Measurements from ENCODE around the gene HES5.

HES5 gene

GRCh38 chr1:2514863-2515762 lies 14.9 kb downstream of the HES5 start:
- DNase-seq (ENCODE audit: low read depth): no peak

GRCh38 chr1:2513939-2514652 lies 16.0 kb downstream of the HES5 start:
- no peak for DNase-seq (ENCODE audit: low read depth)

GRCh38 chr1:2512862-2513421 lies 17.1 kb downstream of the HES5 start:
- DNase-seq (ENCODE audit: low read depth): no peak

GRCh38 chr1:2510366-2511155 lies 19.5 kb downstream of the HES5 start:
- DNase-seq (ENCODE audit: low read depth): no peak

- no peak for DNase-seq (ENCODE audit: low read depth)
These were observed 20.5 kb downstream of the HES5 start for GRCh38 chr1:2509589-2509988.

GRCh38 chr1:2508751-2509150 lies 21.3 kb downstream of the HES5 start:
- no peak for DNase-seq (ENCODE audit: low read depth)

- no peak for DNase-seq (ENCODE audit: low read depth)
These were observed 21.9 kb downstream of the HES5 start for GRCh38 chr1:2508180-2508579.

GRCh38 chr1:2507744-2508155 lies 22.3 kb downstream of the HES5 start:
- no peak for DNase-seq (ENCODE audit: low read depth)

- DNase-seq (ENCODE audit: low read depth): no peak
These were observed 23.0 kb downstream of the HES5 start for GRCh38 chr1:2506901-2507565.

- no peak for DNase-seq (ENCODE audit: low read depth)
These were observed 23.8 kb downstream of the HES5 start for GRCh38 chr1:2506007-2506860.

GRCh38 chr1:2505461-2505994 lies 24.5 kb downstream of the HES5 start:
- DNase-seq (ENCODE audit: low read depth): no peak

- no peak for DNase-seq (ENCODE audit: low read depth)
These were observed 25.2 kb downstream of the HES5 start for GRCh38 chr1:2504949-2505272.

GRCh38 chr1:2504225-2504948 lies 25.7 kb downstream of the HES5 start:
- no peak for DNase-seq (ENCODE audit: low read depth)

- no peak for DNase-seq (ENCODE audit: low read depth)
These were observed 26.4 kb downstream of the HES5 start for GRCh38 chr1:2503554-2504224.

- no peak for DNase-seq (ENCODE audit: low read depth)
These were observed 27.2 kb downstream of the HES5 start for GRCh38 chr1:2502661-2503553.

- DNase-seq (ENCODE audit: low read depth): no peak
These were observed 27.9 kb downstream of the HES5 start for GRCh38 chr1:2502210-2502609.

GRCh38 chr1:2501820-2502119 lies 28.3 kb downstream of the HES5 start:
- DNase-seq (ENCODE audit: low read depth): no peak

GRCh38 chr1:2501041-2501819 lies 28.8 kb downstream of the HES5 start:
- no peak for DNase-seq (ENCODE audit: low read depth)
